Femur (tissue), 1 donor: ENCODE data around the gene ATP6V0E2.

Source experiments
- DNase-seq: peaks from one replicate; pipeline ENCODE4 v3.0.0-alpha.2; 2017

The ATP6V0E2 gene

GRCh38 chr7:149864023-149864422 lies 9.7 kb upstream of the ATP6V0E2 start:
- no peak for DNase-seq

- DNase-seq: no peak
Observed at GRCh38 chr7:149864751-149865150, 9.0 kb upstream of the ATP6V0E2 start.

- no peak for DNase-seq
Observed at GRCh38 chr7:149865437-149865836, 8.3 kb upstream of the ATP6V0E2 start.

GRCh38 chr7:149866139-149866778 lies 7.5 kb upstream of the ATP6V0E2 start:
- no peak for DNase-seq

GRCh38 chr7:149866779-149867447 lies 6.9 kb upstream of the ATP6V0E2 start:
- no peak for DNase-seq

GRCh38 chr7:149867762-149868622 lies 5.8 kb upstream of the ATP6V0E2 start:
- DNase-seq: no peak

- DNase-seq: no peak
Observed at GRCh38 chr7:149868623-149869290, 5.0 kb upstream of the ATP6V0E2 start.

- no peak for DNase-seq
Observed at GRCh38 chr7:149869291-149869650, 4.5 kb upstream of the ATP6V0E2 start.

- DNase-seq: no peak
Observed at GRCh38 chr7:149869867-149870266, 3.9 kb upstream of the ATP6V0E2 start.

- DNase-seq: peak; percentile 7
Observed at GRCh38 chr7:149870274-149870673, 3.5 kb upstream of the ATP6V0E2 start.

- no peak for DNase-seq
Observed at GRCh38 chr7:149870701-149871483, 2.9 kb upstream of the ATP6V0E2 start.

- DNase-seq: no peak
Observed at GRCh38 chr7:149871576-149871975, 2.2 kb upstream of the ATP6V0E2 start.

- DNase-seq: peak; percentile 86
Observed at GRCh38 chr7:149872419-149873073, 1.2 kb upstream of the ATP6V0E2 start.

GRCh38 chr7:149873970-149874643 lies 338 bp downstream of the ATP6V0E2 start:
- no peak for DNase-seq

- DNase-seq: peak; percentile 7
Observed at GRCh38 chr7:149874644-149875028, 867 bp downstream of the ATP6V0E2 start.

- no peak for DNase-seq
Observed at GRCh38 chr7:149875396-149875795, 1.6 kb downstream of the ATP6V0E2 start.

- DNase-seq: no peak
Observed at GRCh38 chr7:149877890-149878522, 4.2 kb downstream of the ATP6V0E2 start.

GRCh38 chr7:149878523-149878921 lies 4.8 kb downstream of the ATP6V0E2 start:
- no peak for DNase-seq

GRCh38 chr7:149879271-149879743 lies 5.5 kb downstream of the ATP6V0E2 start:
- DNase-seq: peak; percentile 13
